GM19351 (cell line): Measurements from ENCODE around the gene MAPK8.

Experiments
- ATAC-seq: cut with Tn5 transposase; IDR thresholded peaks from one replicate; pipeline ENCODE4 v1.9.1; 2021; ENCODE audit warnings: mild to moderate bottlenecking, moderate library complexity; ENCODE audit not compliant: unreplicated experiment

The MAPK8 gene

DNA sequence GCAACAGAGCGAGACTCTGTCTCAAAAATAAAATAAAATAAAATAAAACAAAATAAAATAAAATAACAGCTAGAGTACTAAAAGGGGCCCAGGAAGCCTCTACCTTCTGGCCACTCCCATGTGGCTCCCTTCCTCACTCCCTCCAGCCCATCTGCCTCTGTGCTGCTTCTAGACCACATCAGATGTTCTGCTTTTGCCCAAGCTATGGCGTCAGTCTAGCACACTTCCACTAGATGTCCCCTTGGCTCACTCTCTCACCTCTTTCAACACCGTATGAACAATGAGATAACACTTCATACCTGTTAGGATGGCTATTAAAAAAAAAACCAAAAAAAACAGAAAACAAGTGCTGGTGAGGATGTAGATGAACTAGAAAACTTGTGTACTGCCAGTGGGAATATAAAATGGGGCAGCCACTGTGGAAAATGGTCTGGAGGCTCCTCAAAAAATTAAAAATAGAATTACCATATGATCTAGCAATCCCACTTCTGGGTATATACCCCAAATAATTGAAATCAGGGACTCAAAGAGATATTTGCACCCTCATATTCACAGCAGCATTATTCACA lies 166.1 kb downstream of the MAPK8 start:
- ATAC-seq: no peak

DNA sequence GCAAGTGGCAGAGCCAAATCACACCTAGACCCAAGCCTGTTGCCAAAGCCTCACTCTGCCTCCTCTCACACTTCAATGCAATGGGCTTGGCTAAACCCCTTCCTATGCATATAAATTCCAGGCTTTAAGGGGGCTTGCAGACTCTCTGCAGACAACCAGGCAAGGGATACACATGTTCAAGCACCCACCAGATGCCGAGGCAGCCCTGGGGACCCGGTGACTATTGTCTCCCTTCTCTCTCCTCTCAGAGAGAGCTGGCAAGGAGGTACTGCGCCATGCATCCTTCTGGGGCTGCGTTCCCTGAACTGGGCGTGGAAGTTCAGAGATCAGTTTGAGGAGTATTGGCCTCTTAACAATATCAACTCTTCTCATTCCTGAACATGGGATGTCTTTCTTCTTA lies 167.2 kb downstream of the MAPK8 start:
- ATAC-seq: no peak

DNA sequence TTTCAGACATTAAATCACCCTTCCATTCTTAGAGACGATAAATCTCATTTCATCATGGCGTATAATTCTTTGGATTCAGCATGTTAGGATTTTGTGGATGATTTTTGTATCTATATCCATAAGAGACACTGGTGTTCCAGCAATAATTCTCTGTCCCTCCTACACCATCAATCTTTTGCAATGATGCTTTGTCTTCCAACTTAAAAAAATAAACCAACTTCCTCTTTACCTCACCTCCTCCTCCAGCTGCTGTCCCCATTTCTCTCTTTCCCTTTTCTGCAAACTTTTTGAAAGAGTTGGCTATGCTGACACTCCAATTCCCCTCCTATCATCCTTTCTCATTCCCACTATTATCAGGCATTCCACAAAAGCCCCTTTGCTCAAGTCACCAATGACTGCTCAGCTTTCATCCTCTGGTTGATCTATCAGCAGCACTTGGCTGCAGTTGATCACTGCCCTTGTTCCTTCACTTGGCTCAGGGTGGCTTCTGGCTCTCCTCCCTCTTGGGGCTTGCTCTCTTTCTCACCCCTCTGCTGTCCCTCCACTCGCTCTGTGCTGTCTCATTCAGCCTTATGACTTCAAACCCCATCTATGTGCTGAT lies 168.4 kb downstream of the MAPK8 start:
- ATAC-seq: no peak

DNA sequence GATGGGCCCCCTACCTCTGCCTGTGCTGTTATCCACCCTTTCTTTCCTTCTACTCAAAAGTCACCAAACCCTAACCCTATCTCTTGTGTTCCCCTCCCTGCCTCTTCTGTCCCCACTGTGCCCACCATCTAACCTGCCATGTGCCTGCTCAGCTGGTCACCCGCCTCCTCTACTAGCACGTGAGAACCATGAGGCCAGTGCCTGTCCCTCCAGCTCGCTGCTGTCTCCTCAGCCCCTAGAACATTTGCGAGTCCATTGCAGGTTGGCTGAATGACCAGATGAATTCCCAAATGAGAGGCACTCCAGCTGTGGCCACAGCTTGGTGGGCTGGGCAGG lies 169.4 kb downstream of the MAPK8 start:
- no peak for ATAC-seq

DNA sequence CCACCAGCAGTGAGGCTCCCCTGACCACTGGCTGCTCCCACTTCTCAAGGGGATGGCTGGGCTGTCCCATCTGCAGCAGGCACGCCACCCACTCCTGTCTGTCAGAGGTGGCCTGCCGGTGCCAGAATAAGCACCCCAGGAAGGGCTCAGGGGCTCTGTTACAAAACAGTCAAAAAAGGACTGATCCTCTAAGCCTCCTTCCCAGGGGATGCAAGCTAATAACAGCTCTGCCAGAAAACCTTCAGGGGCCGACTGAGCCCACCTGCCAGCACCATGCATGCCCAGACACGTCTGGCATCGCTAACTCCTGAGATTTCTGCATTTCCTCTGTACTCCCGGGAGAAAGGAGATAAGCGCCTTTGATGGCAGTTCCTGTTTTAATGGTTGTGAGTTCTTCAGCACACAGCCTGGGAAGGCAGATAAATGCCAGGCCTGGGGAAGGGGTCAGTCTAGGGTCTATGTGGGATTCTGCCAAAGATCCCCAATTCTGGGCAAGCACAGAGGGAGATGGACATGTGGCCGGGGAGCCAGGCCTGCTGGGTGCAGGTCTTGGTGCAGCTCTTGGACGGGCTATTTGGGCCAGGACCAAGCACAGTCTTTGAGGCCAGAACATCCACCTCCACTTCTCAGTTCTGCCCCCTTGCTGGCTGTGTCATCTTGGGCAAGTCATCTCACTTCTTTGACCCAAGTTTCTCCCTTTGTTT lies 170.0 kb downstream of the MAPK8 start:
- ATAC-seq: no peak

DNA sequence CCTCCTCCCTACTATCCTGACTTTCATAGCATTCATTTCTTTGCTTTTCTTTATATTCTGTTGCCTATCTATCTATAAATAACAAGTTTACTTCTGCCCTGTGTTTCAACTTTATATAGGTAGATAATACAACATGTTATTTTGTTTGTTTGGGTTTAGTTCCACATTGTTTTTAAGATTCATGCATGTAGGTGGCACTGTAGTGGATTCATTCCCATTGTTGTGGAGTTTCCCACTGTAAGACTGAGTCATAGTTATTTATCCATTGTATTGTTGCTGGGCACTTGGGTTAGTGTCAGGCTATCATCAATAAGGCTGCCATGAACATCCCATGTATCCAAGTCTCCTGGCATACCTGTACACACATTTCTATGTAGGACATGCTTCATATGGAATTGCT lies 170.7 kb downstream of the MAPK8 start:
- ATAC-seq: no peak

- ATAC-seq: no peak
These were observed 171.1 kb downstream of the MAPK8 start for GRCh38 chr10:48477616-48478015.

DNA sequence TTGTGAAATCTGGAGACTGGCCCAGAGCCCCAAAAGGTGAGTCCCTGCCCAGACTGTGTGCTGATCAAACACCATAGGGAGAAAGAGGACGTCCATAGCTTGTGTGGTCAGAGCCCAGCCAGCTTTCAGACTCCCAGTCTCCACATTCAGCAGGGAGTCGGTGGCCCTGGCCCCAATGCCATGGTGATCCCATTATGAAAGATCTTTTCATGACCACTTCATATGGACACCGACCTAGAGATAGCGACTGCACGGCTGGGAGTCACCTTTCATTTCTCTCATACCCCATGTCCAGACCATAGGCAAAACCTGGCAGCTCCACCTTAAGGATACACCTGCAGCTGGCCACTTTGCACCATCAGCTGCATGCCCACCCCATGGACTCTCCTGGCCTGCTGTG lies 172.0 kb downstream of the MAPK8 start:
- no peak for ATAC-seq

- ATAC-seq: no peak
These were observed 172.7 kb downstream of the MAPK8 start for GRCh38 chr10:48478980-48479811.

GRCh38 chr10:48480397-48481374 lies 174.2 kb downstream of the MAPK8 start:
- no peak for ATAC-seq

- no peak for ATAC-seq
These were observed 174.9 kb downstream of the MAPK8 start for GRCh38 chr10:48481385-48481784.

DNA sequence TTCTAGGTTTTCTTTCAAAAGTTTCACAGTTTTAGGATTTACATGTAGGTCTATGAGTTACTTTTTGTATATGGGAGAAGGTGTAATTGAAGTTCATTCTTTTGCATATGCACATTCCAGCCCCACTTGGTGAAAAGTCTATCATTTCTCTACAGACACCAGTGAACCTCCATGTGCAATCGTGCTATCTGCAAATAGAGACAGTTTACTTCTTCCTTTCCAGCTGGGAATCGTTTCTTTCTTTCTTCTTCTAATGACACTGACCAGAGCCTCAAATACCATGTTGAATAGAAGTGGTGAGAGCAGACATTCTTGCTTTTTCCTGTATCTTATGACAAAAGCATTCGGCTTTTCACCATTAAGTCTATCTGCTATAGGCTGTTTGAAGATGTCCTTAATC lies 175.7 kb downstream of the MAPK8 start:
- no peak for ATAC-seq

GRCh38 chr10:48484911-48485310 lies 178.4 kb downstream of the MAPK8 start:
- ATAC-seq: no peak

DNA sequence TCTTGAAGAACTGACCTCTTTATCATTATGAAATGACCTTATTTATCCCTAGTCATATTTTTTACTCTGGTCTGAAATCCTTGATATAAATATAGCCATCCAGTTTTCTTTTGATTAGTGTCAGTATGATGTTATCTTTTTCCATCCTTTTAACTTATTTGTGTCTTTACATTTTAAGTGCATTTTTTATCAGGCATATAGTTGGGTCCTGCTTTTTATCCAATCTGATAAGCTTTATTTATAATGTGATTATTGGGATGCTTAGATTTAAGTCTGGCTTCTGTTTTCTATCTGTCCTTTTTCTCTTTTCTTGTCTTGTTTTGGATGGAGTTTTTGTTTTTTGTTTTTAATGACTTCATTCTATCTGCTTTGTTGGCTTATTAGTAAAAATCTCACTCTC lies 179.2 kb downstream of the MAPK8 start:
- no peak for ATAC-seq

DNA sequence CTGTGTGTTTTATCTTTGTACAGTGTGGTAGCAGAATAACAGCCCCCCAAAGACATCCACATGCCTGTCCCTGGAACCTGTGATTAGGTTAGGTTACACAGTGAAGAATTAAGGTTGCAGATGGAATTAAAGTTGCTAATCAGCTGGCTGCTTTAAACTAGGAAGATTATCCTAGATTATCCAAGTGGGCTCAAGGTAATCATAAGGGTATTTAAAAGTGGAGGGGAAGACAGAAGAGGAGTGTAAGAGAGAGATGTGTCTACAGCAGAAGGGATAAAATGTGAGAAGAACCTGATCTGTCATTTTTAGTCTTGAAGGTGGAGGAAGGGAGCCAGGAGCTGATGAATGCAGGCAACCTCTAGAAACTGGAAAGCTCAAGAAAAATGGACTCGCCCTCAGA lies 180.8 kb downstream of the MAPK8 start:
- no peak for ATAC-seq
